GM12878 (cell line): ENCODE results near the gene GKN2. TPM values are rescaled to one million over a fixed set of nuclear protein-coding genes. Genes with fewer than 3 reads are reported as not detected.

Experiments used
- ATAC-seq: fragments of 200-7000 bp; cut with Tn5 transposase; 3 replicates; pipeline ENCODE4 v1.9.1; 2020; ENCODE audit warnings: mild to moderate bottlenecking, moderate library complexity
- BruUV-seq: library from RNA; stranded (reverse); fragments of 400-500 nt; replicated peaks from 2 replicates; lab custom pipeline; 2021; lab: Mats Ljungman, UMichigan
- CTCF ChIA-PET: fragments of 300-600 bp; sonication (Branson Sonifier 250); formaldehyde crosslinking; extraction: SDS; loops from one replicate; lab custom pipeline; 2021; ENCODE audit warnings: inconsistent platforms; lab: Yijun Ruan, JAX
- POLR2A ChIA-PET: fragments of 350-600 bp; formaldehyde crosslinking; extraction: SDS; loops from one replicate; lab custom pipeline; 2021; ENCODE audit warnings: inconsistent platforms; lab: Charles Lee
- RAD21 ChIA-PET: fragments of 300-600 bp; sonication (Branson Sonifier 250); formaldehyde crosslinking; loops from one replicate; lab custom pipeline; 2023; ENCODE audit warnings: antibody characterized with exemption; ENCODE audit not compliant: unreplicated experiment; lab: Charles Lee
- SMC1A ChIA-PET: fragments of 300-600 bp; sonication (Branson Sonifier 250); formaldehyde crosslinking; loops from one replicate; lab custom pipeline; 2023; ENCODE audit not compliant: unreplicated experiment, uncharacterized antibody; lab: Charles Lee
- DNase-seq: peaks from one replicate; pipeline ENCODE4 v3.0.0-alpha.2; 2011; ENCODE audit warnings: low read depth, low spot score
- FAIRE-seq: peaks from 3 replicates; lab custom pipeline; 2011; peaks lifted over from hg19 to GRCh38; lab: Jason Lieb, UNC
- H2AFZ ChIP-seq: 2 replicates; pipeline ENCODE4 v1.6.0; 2011; ENCODE audit warnings: low read depth, low read length, control low read depth; ENCODE audit not compliant: control insufficient read depth
- H3K27ac ChIP-seq: 2 replicates; pipeline ENCODE4 v1.5.1; 2011; ENCODE audit warnings: control low read depth; ENCODE audit not compliant: control insufficient read depth, insufficient read depth
- H3K27me3 ChIP-seq, 2 experiments: replicated peaks in 1 of 2; 2 replicates each; pipeline versions ENCODE4 v1.6.0 to v1.6.1; 2011; ENCODE audit warnings: low read length in 1 of 2; ENCODE audit not compliant: control insufficient read depth in 2 of 2, insufficient read depth in 2 of 2
- H3K36me3 ChIP-seq, 2 experiments: 2 replicates each; pipeline ENCODE4 v1.5.1; 2011; ENCODE audit warnings: low read length in 1 of 2; ENCODE audit not compliant: control insufficient read depth in 2 of 2, insufficient read depth in 2 of 2
- H3K4me1 ChIP-seq: 2 replicates; pipeline ENCODE4 v1.6.1; 2011; ENCODE audit warnings: mild to moderate bottlenecking, low read length, moderate library complexity, mixed read lengths; ENCODE audit not compliant: control insufficient read depth, insufficient read depth
- H3K4me2 ChIP-seq: 2 replicates; pipeline ENCODE4 v1.6.0; 2011; ENCODE audit warnings: control low read depth; ENCODE audit not compliant: control insufficient read depth, insufficient read depth
- H3K4me3 ChIP-seq: fragments of 200-600 bp; sonication (generic); 2 replicates; pipeline ENCODE4 v1.5.1; 2016
- H3K79me2 ChIP-seq: 2 replicates; pipeline ENCODE4 v1.6.0; 2011; ENCODE audit warnings: low read length; ENCODE audit not compliant: control insufficient read depth, insufficient read depth
- H3K9ac ChIP-seq: 2 replicates; pipeline ENCODE4 v1.8.0; 2011; ENCODE audit warnings: low read length, control low read depth, mixed read lengths; ENCODE audit not compliant: control insufficient read depth, insufficient read depth
- H3K9me3 ChIP-seq: replicated peaks from 3 replicates; pipeline ENCODE4 v1.5.1; 2011; ENCODE audit warnings: mild to moderate bottlenecking, low read length; ENCODE audit not compliant: control insufficient read depth, insufficient read depth
- H4K20me1 ChIP-seq: 2 replicates; pipeline ENCODE4 v1.6.0; 2011; ENCODE audit not compliant: control insufficient read depth, insufficient read depth
- CREB1 ChIP-seq: IDR thresholded peaks from 2 replicates; pipeline ENCODE4 v1.6.1; 2012; ENCODE audit warnings: low read depth, mild to moderate bottlenecking, inconsistent platforms
- CREM ChIP-seq: IDR thresholded peaks from 2 replicates; pipeline ENCODE4 v1.6.1; 2014; ENCODE audit warnings: antibody characterized with exemption, low read depth
- FOXM1 ChIP-seq: IDR thresholded peaks from 2 replicates; pipeline ENCODE4 v1.6.1; 2012; ENCODE audit warnings: low read depth, mild to moderate bottlenecking, inconsistent platforms, low read length, moderate library complexity
- HSF1 ChIP-seq: fragments of 150-350 bp; IDR thresholded peaks from 2 replicates; pipeline ENCODE4 v1.6.1; 2014; ENCODE audit warnings: mild to moderate bottlenecking, low read depth, low read length
- KAT2A ChIP-seq: conservative IDR thresholded peaks from 2 replicates; pipeline ENCODE4 v1.6.1; 2011; ENCODE audit warnings: low read depth, low read length; ENCODE audit not compliant: control insufficient read depth
- KDM1A ChIP-seq: fragments of 200-600 bp; sonication (generic); IDR thresholded peaks from 2 replicates; pipeline ENCODE4 v1.6.1; 2016; ENCODE audit warnings: borderline replicate concordance
- MEF2B ChIP-seq: fragments of 450-650 bp; IDR thresholded peaks from 2 replicates; pipeline ENCODE4 v1.6.1; 2018; ENCODE audit warnings: mild to moderate bottlenecking, moderate library complexity; ENCODE audit not compliant: partially characterized antibody, poor library complexity, severe bottlenecking
- RB1 ChIP-seq: fragments of 450-650 bp; formaldehyde crosslinking; IDR thresholded peaks from 2 replicates; pipeline ENCODE4 v1.6.1; 2017; ENCODE audit warnings: mild to moderate bottlenecking, borderline replicate concordance
- RBBP5 ChIP-seq: fragments of 200-600 bp; sonication (generic); conservative IDR thresholded peaks from 2 replicates; pipeline ENCODE4 v1.6.1; 2016
- SIX5 ChIP-seq: IDR thresholded peaks from 2 replicates; pipeline ENCODE4 v1.6.1; 2011; ENCODE audit warnings: mild to moderate bottlenecking, low read depth, low read length, moderate library complexity; ENCODE audit not compliant: severe bottlenecking
- SMAD1 ChIP-seq: fragments of 450-650 bp; IDR thresholded peaks from 2 replicates; pipeline ENCODE4 v1.6.1; 2018; ENCODE audit warnings: mild to moderate bottlenecking, low read depth; ENCODE audit not compliant: partially characterized antibody
- ZBTB4 ChIP-seq: fragments of 450-650 bp; formaldehyde crosslinking; IDR thresholded peaks from 2 replicates; pipeline ENCODE4 v1.4.0; 2022; ENCODE audit warnings: mild to moderate bottlenecking, moderate library complexity
- WGBS: methylation state at CpG from one replicate; pipeline ENCODE4 v1.1.6; 2016; ENCODE audit warnings: low lambda C conversion rate; ENCODE audit not compliant: insufficient replicate concordance, insufficient coverage; ENCODE audit errors: missing lambda C conversion rate; 5-methylcytosine and 5-hydroxymethylcytosine counted together
- in situ Hi-C: fragments of 300-500 bp; cut with MboI; formaldehyde crosslinking; loops from 9 replicates; pipeline ENCODE4 v1.14.3; 2018; ENCODE audit warnings: mixed read lengths
- intact Hi-C: fragments of 100-400 bp; cut with micrococcal nuclease; formaldehyde crosslinking; loops from one replicate; pipeline ENCODE4 v1.14.2; 2022; ENCODE audit not compliant: unreplicated experiment
- polyA plus RNA-seq, 11 experiments: library from polyadenylated mRNA; depleted of rRNA in 4 of 11; unstranded in 6 of 11; stranded (reverse) in 5 of 11; fragments of >200 nt; fragmentation: Nextera tagmentation in 4 of 11; fragmentation: Illumina TruSeq in 1 of 11; extraction: Ambion mirVana in 4 of 11; extraction: Trizol in 1 of 11; gene quantifications; 1 replicate in 1 of 11; 2 replicates in 10 of 11; pipeline versions ENCODE4 v1.2.1 to v1.2.3, GENCODE V29; 2011 to 2016; ENCODE audit warnings: inconsistent platforms in 2 of 11, missing spikeins in 2 of 11, low read depth in 1 of 11
- total RNA-seq, 4 experiments: library from RNA; depleted of rRNA in 3 of 4; stranded (reverse); fragments of >200 nt in 3 of 4; fragmentation: Illumina TruSeq in 1 of 4; extraction: Trizol in 1 of 4; gene quantifications; 2 replicates each; pipeline versions ENCODE4 v1.2.1 to v1.2.3, GENCODE V29; 2013 to 2021
- TF ChIP-seq, protein P1 (sequence below): fragments of 450-650 bp; IDR thresholded peaks from 2 replicates; pipeline ENCODE4 v1.6.1; 2016; ENCODE audit warnings: mild to moderate bottlenecking
- TF ChIP-seq, protein P2 (sequence below): fragments of 450-650 bp; IDR thresholded peaks from 2 replicates; pipeline ENCODE4 v1.6.1; 2017; ENCODE audit warnings: antibody characterized with exemption, mild to moderate bottlenecking, moderate library complexity

GKN2 gene
- total and polyA plus RNA-seq, 10 of the 15 experiments (the other 5 are each of a cell fraction or from before 2014, with no cell fraction given), result not detected

GRCh38 chr2:68971591-68972231, 19.0 kb upstream of the GKN2 start:
- ChIA-PET SMC1A (no interaction called here), POLR2A (no interaction called here), CTCF (interaction anchor here (0.8 kb wide), 1 partner anchor 28 kb away, joined by 3 read pairs; no protein-coding TSS in a partner anchor), RAD21 (no interaction called here)
- in situ Hi-C loops (no loop called here), intact Hi-C loops (no loop called here)
- FAIRE-seq (no peak), DNase-seq (no peak), ATAC-seq (no peak)
- Histone ChIP-seq H3K4me3 (no peak overlapping the region), H4K20me1 (no peaks in the 10 kb centered on the region), H3K79me2 (no peaks in the 10 kb centered on the region), H3K36me3 (no peaks in the 10 kb centered on the region), H3K9me3 (no peaks in the 10 kb centered on the region), H3K9ac (no peak overlapping the region), H3K4me2 (no peak overlapping the region), H3K27me3 (peaks cover 0 to 3% of the 10 kb centered on the region in 2 experiments; a peak in 1 of 4 replicates), H3K27ac (no peak overlapping the region), H3K4me1 (no peaks in the 10 kb centered on the region), H2AFZ (no peak overlapping the region)
- BruUV-seq, result no TSS peak
- WGBS, result 32% methylated on average over 5 of the region's 5 CpGs
- TF ChIP-seq KDM1A, result no peak
- no peak for TF ChIP-seq CREM
- no peak for TF ChIP-seq MEF2B
- TF ChIP-seq FOXM1, result no peak
- TF ChIP-seq, protein P1, sequence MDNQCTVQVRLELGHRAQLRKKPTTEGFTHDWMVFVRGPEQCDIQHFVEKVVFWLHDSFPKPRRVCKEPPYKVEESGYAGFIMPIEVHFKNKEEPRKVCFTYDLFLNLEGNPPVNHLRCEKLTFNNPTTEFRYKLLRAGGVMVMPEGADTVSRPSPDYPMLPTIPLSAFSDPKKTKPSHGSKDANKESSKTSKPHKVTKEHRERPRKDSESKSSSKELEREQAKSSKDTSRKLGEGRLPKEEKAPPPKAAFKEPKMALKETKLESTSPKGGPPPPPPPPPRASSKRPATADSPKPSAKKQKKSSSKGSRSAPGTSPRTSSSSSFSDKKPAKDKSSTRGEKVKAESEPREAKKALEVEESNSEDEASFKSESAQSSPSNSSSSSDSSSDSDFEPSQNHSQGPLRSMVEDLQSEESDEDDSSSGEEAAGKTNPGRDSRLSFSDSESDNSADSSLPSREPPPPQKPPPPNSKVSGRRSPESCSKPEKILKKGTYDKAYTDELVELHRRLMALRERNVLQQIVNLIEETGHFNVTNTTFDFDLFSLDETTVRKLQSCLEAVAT, result no peak
- TF ChIP-seq ZBTB4, result no peak
- TF ChIP-seq CREB1, result no peak
- TF ChIP-seq KAT2A, result no peak
- no peak for TF ChIP-seq HSF1
- TF ChIP-seq SMAD1, result no peak
- TF ChIP-seq, protein P2, sequence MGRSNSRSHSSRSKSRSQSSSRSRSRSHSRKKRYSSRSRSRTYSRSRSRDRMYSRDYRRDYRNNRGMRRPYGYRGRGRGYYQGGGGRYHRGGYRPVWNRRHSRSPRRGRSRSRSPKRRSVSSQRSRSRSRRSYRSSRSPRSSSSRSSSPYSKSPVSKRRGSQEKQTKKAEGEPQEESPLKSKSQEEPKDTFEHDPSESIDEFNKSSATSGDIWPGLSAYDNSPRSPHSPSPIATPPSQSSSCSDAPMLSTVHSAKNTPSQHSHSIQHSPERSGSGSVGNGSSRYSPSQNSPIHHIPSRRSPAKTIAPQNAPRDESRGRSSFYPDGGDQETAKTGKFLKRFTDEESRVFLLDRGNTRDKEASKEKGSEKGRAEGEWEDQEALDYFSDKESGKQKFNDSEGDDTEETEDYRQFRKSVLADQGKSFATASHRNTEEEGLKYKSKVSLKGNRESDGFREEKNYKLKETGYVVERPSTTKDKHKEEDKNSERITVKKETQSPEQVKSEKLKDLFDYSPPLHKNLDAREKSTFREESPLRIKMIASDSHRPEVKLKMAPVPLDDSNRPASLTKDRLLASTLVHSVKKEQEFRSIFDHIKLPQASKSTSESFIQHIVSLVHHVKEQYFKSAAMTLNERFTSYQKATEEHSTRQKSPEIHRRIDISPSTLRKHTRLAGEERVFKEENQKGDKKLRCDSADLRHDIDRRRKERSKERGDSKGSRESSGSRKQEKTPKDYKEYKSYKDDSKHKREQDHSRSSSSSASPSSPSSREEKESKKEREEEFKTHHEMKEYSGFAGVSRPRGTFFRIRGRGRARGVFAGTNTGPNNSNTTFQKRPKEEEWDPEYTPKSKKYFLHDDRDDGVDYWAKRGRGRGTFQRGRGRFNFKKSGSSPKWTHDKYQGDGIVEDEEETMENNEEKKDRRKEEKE, result no peak
- no peak for TF ChIP-seq SIX5
- TF ChIP-seq RBBP5, result no peak
- TF ChIP-seq RB1, result no peak
